Heart right ventricle (tissue), 16 donors: ENCODE results near the gene PFN1. TPM values are rescaled to one million over a fixed set of nuclear protein-coding genes. Genes with fewer than 3 reads are reported as not detected.

Source experiments
- ATAC-seq, 8 donors: fragments of 200-7000 bp; cut with Tn5 transposase; one replicate each; pipeline ENCODE4 v1.9.1; 2020; ENCODE audit warnings: mild to moderate bottlenecking in 8 of 8, moderate library complexity in 8 of 8, moderate number of reproducible peaks in 1 of 8
- DNase-seq, 2 donors: peaks; one replicate each; pipeline ENCODE4 v3.0.0-alpha.2; 2020
- H3K27ac ChIP-seq, 10 donors: fragments of 200-600 bp; sonication (generic) in 2 of 10; one replicate each; pipeline versions ENCODE4 v1.5.0 to v1.8.0; 2020 to 2022; ENCODE audit warnings: mild to moderate bottlenecking in 3 of 10
- H3K27me3 ChIP-seq, 7 donors: fragments of 200-600 bp; one replicate each; pipeline ENCODE4 v1.8.0; 2021 to 2022; ENCODE audit warnings: mild to moderate bottlenecking in 2 of 7
- H3K36me3 ChIP-seq, 9 donors: fragments of 200-600 bp; sonication (generic) in 1 of 9; one replicate each; pipeline versions ENCODE4 v1.5.0 to v1.8.0; 2020 to 2022; ENCODE audit warnings: mild to moderate bottlenecking in 2 of 9
- H3K4me1 ChIP-seq, 9 donors: fragments of 200-600 bp; sonication (generic) in 1 of 9; one replicate each; pipeline versions ENCODE4 v1.5.0 to v1.8.0; 2020 to 2022; ENCODE audit warnings: mild to moderate bottlenecking in 4 of 9
- H3K4me3 ChIP-seq, 10 donors: fragments of 200-600 bp; sonication (generic) in 2 of 10; one replicate each; pipeline versions ENCODE4 v1.5.0 to v1.8.0; 2020 to 2022; ENCODE audit warnings: mild to moderate bottlenecking in 7 of 10, moderate library complexity in 2 of 10
- H3K9me3 ChIP-seq, 11 donors: fragments of 200-600 bp in 10 of 11; sonication (generic) in 2 of 11; one replicate each; pipeline versions ENCODE4 v1.5.0 to v1.8.0; 2013 to 2022; ENCODE audit warnings: mild to moderate bottlenecking in 2 of 11, control low read depth in 1 of 11, moderate library complexity in 1 of 11
- WGBS, 2 donors: extraction: QIAGEN DNeasy Blood & Tissue Kit; methylation state at CpG; one replicate each; pipeline ENCODE4 v1.1.7; 2013; ENCODE audit warnings: inconsistent platforms in 1 of 2; 5-methylcytosine and 5-hydroxymethylcytosine counted together
- intact Hi-C, 10 donors: fragments of 100-400 bp; cut with DNase I; formaldehyde crosslinking; loops; one replicate each; pipeline versions ENCODE4 v1.11.1 to v1.14.2; 2022
- polyA plus RNA-seq, 2 donors: library from polyadenylated mRNA; stranded (reverse); fragments of 200-250 nt; gene quantifications; one replicate each; pipeline ENCODE4 v1.2.3, GENCODE V29; 2013
- total RNA-seq, 10 donors: library from RNA; stranded (reverse); fragmentation: NEBNext Ultra II Directional in 3 of 10; extraction: Animal tissue kit (Norgen Biotek cat#: 25700) in 3 of 10; gene quantifications; one replicate each; pipeline versions ENCODE4 v1.2.1 to v1.2.4, GENCODE V29; 2021 to 2023
- TF ChIP-seq, protein P1 (sequence below), 9 donors: fragments of 200-600 bp; sonication (generic) in 2 of 9; IDR thresholded peaks; one replicate each; pipeline versions ENCODE4 v1.5.0 to v1.8.0; 2021 to 2022; ENCODE audit warnings: antibody characterized with exemption in 9 of 9, mild to moderate bottlenecking in 5 of 9, moderate library complexity in 1 of 9
- donor health status: Arrhythmogenic right ventricular cardiomyopathy.
- donor health status: ischemic (EF 13 %, LVEDD 7.1; RV severe dilation, severe dysfunction).
- donor health status: healthy with polysubstance abuse.
- donor health status: DM: no; HTN: yes; CAD: no.
- donor health status: DM: no; HTN: no; CAD: no.
- donor health status: ischemic (EF 25% LVEDD 6.9; RV normal size, moderate dysfunction).
- donor health status: ischemic (EF 25% LVEDD 5.7; RV mildly dilated, moderate dysfunction).
- donor health status: healthy.
- donor health status: DM: yes; HTN: yes; CAD: no.
- donor health status: Ischemic cardiomyopathy.
- donor health status: ischemic (EF 35%, LVEDD 5.7; RV mildly dilated, moderate dysfunction).
- donor health status: nonischemic (EF 11% LVEDD 7.7; RV severe dilation, severe dysfunction).
- donor health status: DM: yes; HTN: yes; CAD: no.
- donor health status: PGD.
- donor health status: ischemic (EF 29% LVEDD 5.4; RV normal size, mild dysfunction).
- donor health status: nonischemic (EF 23%, LVEDD 6.1; RV moderate dilation, normal function).

PFN1 gene
- total and polyA plus RNA-seq, 12 donors, result 144 to 830 (median 161) TPM

DNA sequence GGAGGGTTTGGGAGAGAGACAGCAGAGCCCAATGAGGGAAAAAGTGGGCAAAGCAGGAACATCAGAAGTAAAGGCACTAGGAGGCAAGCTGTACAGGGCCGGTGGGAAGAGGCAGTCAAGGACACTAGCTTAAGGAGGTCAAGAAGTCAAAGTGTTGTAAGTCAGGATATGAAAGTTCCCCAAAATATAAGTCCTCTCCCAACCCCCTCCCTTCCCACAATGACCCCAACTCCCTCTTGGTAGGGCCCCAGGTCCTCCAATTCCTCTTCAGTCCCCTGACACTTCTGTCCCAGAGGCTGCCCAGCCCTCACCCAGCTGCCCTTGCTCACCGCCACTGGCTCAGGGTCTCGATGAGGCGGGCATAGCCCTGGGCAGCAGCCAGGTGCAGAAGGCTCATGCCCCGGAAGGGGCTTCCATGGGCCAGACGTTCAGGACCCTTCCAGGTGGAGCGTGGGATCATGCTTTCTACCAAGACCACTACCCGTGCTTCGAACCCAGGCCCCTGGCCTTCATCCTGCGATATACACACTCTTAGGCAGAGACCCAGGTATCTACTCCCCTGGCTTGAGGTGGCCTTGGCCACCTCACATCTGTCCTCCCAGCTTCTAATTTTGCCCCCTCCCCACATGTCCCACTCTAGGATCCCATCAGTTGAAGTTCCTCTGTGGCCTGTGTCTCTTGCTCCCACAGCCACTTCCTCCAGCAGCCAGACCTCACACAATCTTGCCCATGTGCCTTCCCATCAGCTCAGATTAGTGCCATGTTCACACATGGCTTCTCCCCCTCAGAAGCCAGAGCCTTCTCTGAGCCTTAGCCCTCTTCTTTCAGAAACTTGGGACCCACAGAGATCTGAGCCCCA is 25.2 kb upstream of the PFN1 start:
- 86 to 93% methylated on average over 10 of the region's 10 CpGs for WGBS, 2 donors
- Histone ChIP-seq H3K4me1 (peaks cover 16 to 53% (median 45%) of the 10 kb centered on the region in 9 donors), H3K4me3 (no peak overlapping the region), H3K36me3 (peaks cover 0 to 100% (median 38%) of the 10 kb centered on the region in 9 donors), H3K27me3 (no peaks in the 10 kb centered on the region), H3K9me3 (no peaks in the 10 kb centered on the region), H3K27ac (peak overlapping the region in 9 of 10 donors; percentile 61 to 80 (median 70))
- ATAC-seq (peak in 3 of 8 donors; percentile 8 to 19 (median 12)), DNase-seq (no peak)
- TF ChIP-seq, protein P1, sequence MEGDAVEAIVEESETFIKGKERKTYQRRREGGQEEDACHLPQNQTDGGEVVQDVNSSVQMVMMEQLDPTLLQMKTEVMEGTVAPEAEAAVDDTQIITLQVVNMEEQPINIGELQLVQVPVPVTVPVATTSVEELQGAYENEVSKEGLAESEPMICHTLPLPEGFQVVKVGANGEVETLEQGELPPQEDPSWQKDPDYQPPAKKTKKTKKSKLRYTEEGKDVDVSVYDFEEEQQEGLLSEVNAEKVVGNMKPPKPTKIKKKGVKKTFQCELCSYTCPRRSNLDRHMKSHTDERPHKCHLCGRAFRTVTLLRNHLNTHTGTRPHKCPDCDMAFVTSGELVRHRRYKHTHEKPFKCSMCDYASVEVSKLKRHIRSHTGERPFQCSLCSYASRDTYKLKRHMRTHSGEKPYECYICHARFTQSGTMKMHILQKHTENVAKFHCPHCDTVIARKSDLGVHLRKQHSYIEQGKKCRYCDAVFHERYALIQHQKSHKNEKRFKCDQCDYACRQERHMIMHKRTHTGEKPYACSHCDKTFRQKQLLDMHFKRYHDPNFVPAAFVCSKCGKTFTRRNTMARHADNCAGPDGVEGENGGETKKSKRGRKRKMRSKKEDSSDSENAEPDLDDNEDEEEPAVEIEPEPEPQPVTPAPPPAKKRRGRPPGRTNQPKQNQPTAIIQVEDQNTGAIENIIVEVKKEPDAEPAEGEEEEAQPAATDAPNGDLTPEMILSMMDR (IDR thresholded peaks at IDR 0.05), result no peak
- intact Hi-C loops, result no loop called here

DNA sequence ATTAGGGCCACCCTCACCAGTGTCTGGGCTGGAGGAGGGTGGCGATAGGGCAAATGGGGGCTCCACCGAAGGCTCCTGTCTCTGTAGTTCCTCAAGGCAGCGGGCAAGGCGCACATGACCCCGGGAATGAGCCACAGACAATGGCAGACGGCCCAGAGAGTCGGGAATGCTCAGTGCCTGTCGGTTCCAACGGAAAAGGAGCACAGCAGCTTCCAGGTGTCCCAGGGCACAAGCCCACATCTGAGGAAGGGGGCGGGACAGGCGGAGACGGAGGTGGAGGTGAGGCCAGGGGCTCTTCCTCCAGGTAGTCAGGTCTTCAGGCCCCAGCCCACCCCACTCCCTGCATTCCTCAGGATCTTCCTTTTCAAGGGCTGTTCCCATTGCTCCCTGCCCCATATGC is 24.4 kb upstream of the PFN1 start:
- no peak overlapping the region for H3K4me3 ChIP-seq
- peaks cover 22 to 60% (median 49%) of the 10 kb centered on the region in 9 donors for H3K4me1 ChIP-seq
- 70 to 74% methylated on average over 12 of the region's 12 CpGs for WGBS, 2 donors
- H3K27me3 ChIP-seq, result no peaks in the 10 kb centered on the region
- H3K27ac ChIP-seq, result peak overlapping the region in 9 of 10 donors; percentile 61 to 80 (median 70)
- H3K9me3 ChIP-seq, result no peaks in the 10 kb centered on the region
- DNase-seq, result no peak
- intact Hi-C loops, result no loop called here
- no peak for ATAC-seq
- peaks cover 0 to 93% (median 33%) of the 10 kb centered on the region in 9 donors for H3K36me3 ChIP-seq
- TF ChIP-seq, protein P1 (IDR thresholded peaks at IDR 0.05), result no peak

DNA sequence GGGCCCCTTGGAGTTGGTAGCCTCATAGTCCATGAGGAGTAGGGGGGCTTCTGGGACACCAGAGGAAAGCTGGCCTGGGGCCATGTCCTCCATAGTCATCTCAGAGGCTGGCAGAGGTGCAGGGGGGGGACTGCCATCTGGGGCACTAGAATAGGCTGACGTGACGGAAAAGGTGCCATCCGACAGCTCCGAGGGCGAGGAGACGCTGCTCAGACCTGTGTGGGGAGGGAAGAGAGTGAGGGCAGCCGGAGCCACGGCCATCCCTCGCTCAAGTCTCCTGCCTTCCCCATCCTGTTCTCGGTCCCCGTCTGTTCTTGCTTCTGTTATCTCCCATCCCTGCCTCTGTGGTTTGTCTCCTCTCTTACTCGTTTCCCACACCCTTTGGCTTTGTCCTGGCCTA is 24.0 kb upstream of the PFN1 start:
- no peak overlapping the region for H3K4me3 ChIP-seq
- ATAC-seq (no peak), DNase-seq (no peak)
- H3K27me3 ChIP-seq, result no peaks in the 10 kb centered on the region
- peak overlapping the region in 9 of 10 donors; percentile 61 to 80 (median 70) for H3K27ac ChIP-seq
- H3K4me1 ChIP-seq, result peaks cover 22 to 60% (median 49%) of the 10 kb centered on the region in 9 donors
- intact Hi-C loops, result no loop called here
- peaks cover 0 to 89% (median 30%) of the 10 kb centered on the region in 9 donors for H3K36me3 ChIP-seq
- no peaks in the 10 kb centered on the region for H3K9me3 ChIP-seq
- TF ChIP-seq, protein P1 (IDR thresholded peaks at IDR 0.05), result no peak
- 83% methylated on average over 12 of the region's 12 CpGs for WGBS, 2 donors

DNA sequence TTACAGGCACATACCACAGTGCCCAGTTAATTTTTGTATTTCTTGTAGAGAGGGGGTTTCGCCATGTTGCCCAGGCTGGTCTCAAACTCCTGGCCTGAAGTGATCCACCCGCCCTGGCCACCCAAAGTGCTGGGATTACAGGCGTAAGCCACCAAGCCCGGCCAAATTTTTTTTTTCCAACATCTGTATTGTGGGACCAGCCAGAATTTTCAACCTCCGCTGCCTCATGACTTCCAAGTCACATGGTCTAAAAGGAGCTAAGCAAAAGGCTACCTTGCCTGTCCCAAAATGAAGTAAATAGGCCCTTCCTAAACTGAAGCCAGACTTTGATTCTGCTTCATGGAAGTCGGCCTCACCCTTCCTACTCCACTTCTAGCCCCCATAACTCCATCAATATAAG is 23.5 kb upstream of the PFN1 start:
- TF ChIP-seq, protein P1 (IDR thresholded peaks at IDR 0.05), result no peak
- ATAC-seq (no peak), DNase-seq (no peak)
- peaks cover 22 to 60% (median 49%) of the 10 kb centered on the region in 9 donors for H3K4me1 ChIP-seq
- no peaks in the 10 kb centered on the region for H3K9me3 ChIP-seq
- H3K27me3 ChIP-seq, result no peaks in the 10 kb centered on the region
- peak overlapping the region in 6 of 10 donors; percentile 61 to 80 (median 71) for H3K27ac ChIP-seq
- H3K36me3 ChIP-seq, result peaks cover 0 to 84% (median 25%) of the 10 kb centered on the region in 9 donors
- H3K4me3 ChIP-seq, result no peak overlapping the region
- intact Hi-C loops, result no loop called here
- WGBS, 2 donors, result 90 to 97% methylated on average over 6 of the region's 6 CpGs
